Activated naive CD4-positive, alpha-beta T cell (primary cell): ENCODE measurements around the gene SCN4A.
"Not testable (repeated sequence)": the region's sequence is repeated elsewhere in the genome, so short reads cannot be mapped to it uniquely, and the experiment has no call there.

ENCODE experiments used
- DNase-seq, 4 experiments: peaks; one replicate each; lab custom pipeline; 2025; lab: John Stamatoyannopoulos, UW

Gene SCN4A

DNA sequence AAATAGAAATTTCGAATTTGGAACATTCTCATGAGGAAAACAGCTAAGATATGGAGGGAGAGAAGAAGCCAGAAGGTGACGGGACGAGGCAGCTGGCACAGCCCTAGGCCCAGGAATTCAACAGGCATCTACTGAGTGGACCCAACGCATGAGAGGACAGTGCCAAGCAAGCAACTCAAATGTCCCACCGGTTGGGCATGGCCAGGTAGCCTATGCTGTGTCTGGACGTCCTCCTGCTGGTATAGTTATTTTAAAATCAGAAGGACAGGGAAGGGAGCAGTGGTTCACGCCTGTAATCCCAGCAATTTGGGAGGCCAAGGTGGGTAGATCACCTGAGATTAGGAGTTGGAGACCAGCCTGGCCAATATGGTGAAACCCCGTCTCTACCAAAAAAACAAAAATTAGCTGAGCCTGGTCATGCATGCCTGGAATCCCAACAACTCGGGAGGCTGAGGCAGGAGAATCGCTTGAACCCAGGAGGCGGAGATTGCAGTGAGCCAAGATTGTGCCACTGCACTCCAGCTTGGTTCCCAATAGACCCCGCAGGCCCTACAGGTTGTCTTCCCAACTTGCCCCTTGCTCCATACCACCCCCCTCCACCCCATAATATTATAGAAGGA lies 56.0 kb downstream of the SCN4A start:
- DNase-seq, result no peak

DNA sequence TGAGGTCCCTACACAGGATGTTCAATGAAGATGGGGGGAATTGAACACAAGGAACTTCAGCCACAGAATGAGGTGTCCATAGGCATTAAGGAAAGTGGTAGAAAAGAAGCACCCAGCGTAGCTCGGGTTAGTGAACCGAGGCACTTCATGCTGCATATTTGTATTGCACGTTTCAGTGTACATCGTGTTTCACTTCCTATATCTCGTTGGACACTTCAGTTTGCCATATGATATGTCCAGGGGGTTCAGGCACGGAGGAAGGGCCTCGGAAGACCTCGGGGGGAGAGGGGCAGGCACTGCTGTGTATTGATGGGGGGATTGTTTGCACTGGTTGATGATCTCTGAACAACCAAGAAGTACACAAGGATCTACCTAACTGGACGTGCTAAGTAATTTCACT lies 57.0 kb downstream of the SCN4A start:
- not testable (repeated sequence) for DNase-seq

- DNase-seq, result no peak
Observed at GRCh38 chr17:63914471-63914870, 58.2 kb downstream of the SCN4A start.

GRCh38 chr17:63911657-63912100 lies 61.0 kb downstream of the SCN4A start:
- DNase-seq, result peak; percentile 7 to 49 (median 28)

- no peak for DNase-seq
Observed at GRCh38 chr17:63911041-63911635, 61.6 kb downstream of the SCN4A start, which contains the start of gene CSHL1. Gene CSHL1, minus strand, starts transcription at chr17:63911258. Its CDS starts 62 bp downstream, at chr17:63911196.

GRCh38 chr17:63910096-63910495 lies 62.6 kb downstream of the SCN4A start:
- DNase-seq, result no peak

GRCh38 chr17:63909586-63909985 lies 63.1 kb downstream of the SCN4A start:
- DNase-seq, result not testable (repeated sequence)

GRCh38 chr17:63907161-63907778 lies 65.4 kb downstream of the SCN4A start:
- not testable (repeated sequence) for DNase-seq

DNA sequence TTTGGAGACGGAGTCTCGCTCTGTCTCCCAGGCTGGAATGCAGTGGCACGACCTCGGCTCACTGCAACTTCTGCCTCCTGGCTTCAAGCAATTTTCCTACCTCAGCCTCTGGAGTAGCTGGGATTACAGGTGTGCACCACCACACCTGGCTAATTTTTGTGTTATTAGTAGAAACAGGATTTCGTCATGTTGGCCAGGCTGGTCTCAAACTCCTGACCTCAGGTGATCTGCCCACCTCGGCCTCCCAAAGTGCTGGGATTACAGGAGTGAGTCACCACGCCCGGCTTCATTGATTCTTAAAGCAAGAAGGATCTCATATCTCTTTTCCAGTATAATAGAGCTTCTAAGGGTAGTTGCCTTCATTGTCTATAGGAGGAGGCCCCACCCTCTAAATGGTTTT lies 67.9 kb downstream of the SCN4A start:
- not testable (repeated sequence) for DNase-seq

- DNase-seq, result not testable (repeated sequence)
Observed at GRCh38 chr17:63903787-63904201, 68.9 kb downstream of the SCN4A start.

- not testable (repeated sequence) for DNase-seq
Observed at GRCh38 chr17:63901971-63902370, 70.7 kb downstream of the SCN4A start.

DNA sequence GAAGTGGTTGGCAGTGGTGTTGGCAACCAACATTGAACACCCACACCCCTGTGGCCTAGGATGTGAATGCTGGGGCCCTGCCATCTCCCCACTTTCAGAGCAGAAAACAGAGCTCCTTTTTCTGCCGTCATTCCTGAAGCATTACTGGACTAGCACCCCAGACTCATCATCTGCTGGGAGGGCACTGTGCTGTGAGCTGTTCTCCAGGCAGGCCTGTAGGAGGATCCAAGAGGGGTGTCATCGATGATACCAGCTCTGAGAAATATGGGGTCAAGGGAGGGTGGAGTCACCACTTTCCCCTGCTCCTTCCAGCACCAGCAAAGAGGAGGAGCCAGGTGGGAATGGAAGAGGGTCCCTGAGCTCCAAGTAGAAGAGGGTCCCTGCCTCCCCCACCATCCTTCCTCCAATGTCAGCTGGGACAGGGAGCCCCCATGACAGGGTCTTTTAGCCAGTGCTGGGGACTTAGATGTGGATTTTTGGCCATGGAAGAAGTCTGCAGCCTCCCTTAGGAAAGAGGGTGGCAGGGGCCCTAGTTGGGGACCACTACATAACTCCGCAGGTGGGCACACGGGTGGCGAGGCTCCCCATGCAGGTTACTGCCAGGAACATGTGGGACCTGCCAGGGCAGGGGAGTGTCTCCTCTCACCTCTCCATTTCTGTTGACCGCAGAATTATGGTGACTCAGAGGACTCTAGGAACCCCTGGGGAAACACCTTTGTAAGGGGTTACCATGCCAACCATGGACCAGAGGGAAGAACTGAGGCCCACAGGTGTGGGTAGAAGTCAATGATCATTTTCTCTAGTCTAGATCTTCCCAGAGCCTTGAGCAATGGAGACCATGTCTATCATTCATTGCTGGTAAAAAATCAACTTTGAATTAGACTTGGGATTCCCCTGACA lies 73.6 kb downstream of the SCN4A start:
- DNase-seq, result not testable (repeated sequence)

DNA sequence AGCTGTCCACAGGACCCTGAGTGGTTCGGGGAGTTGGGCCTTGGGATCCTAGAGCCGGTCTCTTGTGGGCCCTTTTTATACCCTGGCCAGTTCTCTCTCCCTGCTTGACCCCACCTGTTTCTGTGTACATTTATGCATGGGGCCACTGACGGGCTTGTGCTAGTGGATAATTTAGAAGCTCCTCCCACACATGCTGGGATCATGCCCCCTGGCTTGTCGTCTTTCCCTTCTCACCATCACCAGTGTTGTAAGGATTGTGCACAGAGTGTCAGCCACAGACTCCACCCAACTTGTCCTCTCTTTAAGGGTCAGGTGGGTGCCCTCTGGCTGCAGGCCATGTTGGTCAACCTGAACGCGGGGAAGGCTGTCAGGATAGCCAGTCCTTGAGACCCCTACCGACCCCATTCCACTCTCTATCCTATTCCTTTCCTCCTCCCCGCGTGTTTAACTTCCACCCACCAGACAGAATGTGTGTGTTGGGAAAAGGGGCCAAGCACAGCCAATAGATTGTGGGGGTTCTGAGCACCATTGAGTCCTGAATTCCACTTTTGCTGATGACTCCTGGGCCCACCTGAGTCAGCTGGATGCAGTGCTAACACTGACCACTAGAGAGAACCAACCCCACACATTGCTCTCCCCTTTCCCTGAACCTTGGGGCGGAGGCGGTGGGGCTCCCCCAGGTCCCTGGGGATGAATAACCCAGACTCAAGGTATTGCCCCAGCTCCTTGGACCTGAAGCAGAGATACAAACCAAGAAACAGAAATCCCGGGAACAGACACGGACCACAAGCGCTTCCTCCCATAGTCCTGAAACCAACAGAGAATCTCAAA lies 76.0 kb downstream of the SCN4A start, which contains the start of gene CSH1:
CSH1 (minus strand) TSS at position 51 of the 831 bp plus-strand sequence. CDS start 63 bp downstream, outside the sequence.
- not testable (repeated sequence) for DNase-seq

DNA sequence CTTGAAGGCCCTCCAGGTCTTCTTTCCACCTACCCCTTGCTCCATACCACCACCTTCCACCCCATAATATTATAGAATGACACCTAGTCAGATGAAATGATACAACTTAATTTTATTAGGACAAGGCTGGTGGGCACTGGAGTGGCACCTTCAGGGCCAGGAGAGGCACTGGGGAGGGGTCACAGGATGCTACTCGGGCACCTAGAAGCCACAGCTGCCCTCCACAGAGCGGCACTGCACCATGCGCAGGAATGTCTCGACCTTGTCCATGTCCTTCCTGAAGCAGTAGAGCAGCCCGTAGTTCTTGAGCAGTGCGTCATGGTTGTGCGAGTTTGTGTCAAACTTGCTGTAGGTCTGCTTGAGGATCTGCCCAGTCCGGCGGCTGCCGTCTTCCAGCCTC lies 77.9 kb downstream of the SCN4A start:
- DNase-seq, result not testable (repeated sequence)

DNA sequence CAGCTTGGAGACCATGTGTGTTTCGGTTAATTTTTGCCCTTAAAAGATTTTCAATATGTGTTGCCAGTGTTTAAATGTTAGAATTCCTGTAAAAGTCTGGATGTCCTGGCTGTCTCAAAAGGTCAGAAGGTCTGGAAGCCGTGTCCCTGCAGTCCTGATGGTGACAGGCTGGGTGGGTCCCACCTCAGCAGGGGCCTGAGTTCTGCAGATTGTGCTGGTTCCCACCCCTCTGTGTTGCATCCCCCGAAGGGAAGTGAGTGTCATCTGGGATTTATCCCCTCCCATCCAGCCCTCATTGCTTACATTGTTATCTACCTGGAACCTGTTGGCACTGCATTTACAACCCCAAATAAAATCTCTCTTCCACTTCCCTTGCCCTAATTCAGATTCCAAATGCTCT lies 78.7 kb downstream of the SCN4A start:
- not testable (repeated sequence) for DNase-seq

DNA sequence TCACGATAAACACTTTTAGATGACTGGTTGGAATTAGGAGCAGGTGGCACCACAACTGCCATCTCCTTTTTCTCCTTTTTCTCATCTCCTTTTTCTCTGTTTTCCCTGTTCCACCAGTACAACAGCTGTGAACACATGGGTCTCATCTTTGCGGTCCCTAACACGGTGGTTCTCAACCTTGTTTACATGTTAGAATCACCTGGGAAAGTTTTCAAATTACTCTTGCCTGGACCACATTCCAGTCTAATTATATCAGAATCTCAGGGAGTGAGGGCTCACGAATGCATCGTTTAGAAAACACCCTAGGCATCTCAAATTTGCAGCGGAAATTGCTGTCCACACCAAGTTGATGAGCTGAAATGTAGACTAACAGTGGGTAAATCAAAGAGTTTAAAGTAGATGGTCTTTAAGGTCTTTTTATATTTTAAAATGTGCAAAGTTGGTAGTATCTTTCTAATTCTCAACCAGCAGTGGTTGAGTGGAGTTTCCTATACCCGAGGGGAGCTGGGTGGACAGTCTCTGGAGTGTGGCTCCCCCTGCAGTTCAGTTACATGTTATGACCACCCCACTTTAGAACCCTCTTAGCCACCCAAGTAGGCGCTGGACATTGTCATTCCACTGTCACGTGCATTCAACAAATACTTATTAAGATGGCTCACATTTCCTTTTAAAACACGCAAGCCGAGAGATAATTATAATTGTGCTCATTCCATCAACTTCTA lies 80.2 kb downstream of the SCN4A start:
- not testable (repeated sequence) for DNase-seq

DNA sequence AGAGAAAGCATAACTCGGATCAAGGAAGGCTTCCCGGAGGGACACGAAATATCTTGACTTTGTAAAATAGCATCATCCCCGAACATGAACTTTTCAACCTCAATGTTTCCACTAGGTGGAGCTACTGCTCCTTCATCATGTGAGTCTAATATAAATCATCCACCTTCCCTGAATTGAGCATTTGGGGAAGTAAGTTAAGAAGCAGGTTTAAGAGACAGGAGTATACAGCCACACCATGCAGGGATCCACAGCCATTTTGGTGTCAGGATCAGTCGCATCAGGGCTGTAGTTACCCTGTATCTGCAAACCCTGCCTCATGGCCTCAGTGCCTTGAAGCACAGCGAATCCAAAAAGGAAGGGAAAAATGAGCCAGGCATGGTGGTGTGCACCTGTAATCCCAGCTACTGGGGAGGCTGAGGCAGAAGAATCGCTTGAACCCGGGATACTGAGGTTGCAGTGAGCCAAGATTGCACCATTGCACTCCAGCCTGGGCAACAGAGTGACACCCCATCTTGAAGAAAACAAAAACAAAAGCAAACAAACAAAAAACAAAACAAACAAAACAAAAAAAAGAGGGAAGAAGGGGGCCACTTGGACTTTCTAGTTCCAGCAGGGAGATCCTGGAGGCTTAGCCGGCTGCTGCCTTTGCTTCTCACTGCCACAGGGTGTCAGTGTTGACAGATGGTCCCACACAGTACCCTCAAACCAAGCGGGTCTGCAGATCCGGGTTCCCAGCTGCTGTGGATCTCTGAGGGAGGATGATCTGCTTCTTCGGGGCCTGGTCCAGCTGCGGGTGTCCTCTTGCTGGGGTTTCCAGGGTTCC lies 83.5 kb downstream of the SCN4A start:
- DNase-seq, result not testable (repeated sequence)
